ENCODE results near the gene TBX3.

TBX3 gene

DNA sequence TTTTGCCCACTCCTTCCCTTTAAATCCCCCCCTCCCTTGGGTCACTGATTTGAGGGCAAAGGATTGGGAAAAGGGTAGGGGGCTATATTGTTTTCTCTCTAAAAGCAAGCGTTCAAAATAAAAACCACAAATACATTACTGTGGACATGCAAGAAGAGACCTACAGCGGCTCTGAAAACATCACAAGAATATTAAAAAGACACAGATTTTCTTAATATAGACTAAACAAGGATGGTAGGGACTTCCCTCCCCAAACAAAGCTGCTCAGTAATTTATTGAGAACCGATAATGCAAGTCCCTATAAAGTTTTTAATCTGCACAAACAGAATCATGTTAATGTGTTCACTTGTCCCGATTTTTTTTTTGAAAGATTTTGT lies 12.9 kb downstream of the TBX3 start:
- no peak overlapping the region for H3K4me3 ChIP-seq (ENCODE audit: low read length)
- TF ChIP-seq ZNF274 (IDR thresholded peaks at IDR 0.05; ENCODE audit: low read depth, low read length) = no peak

- no peak overlapping the region for H3K4me3 ChIP-seq (ENCODE audit: low read length)
- TF ChIP-seq ZNF274 (IDR thresholded peaks at IDR 0.05; ENCODE audit: low read depth, low read length) = no peak
These were observed 13.5 kb downstream of the TBX3 start for GRCh38 chr12:114670291-114670980.

GRCh38 chr12:114669401-114670290 lies 14.3 kb downstream of the TBX3 start:
- no peak for TF ChIP-seq ZNF274 (IDR thresholded peaks at IDR 0.05; ENCODE audit: low read depth, low read length)
- no peak overlapping the region for H3K4me3 ChIP-seq (ENCODE audit: low read length)

DNA sequence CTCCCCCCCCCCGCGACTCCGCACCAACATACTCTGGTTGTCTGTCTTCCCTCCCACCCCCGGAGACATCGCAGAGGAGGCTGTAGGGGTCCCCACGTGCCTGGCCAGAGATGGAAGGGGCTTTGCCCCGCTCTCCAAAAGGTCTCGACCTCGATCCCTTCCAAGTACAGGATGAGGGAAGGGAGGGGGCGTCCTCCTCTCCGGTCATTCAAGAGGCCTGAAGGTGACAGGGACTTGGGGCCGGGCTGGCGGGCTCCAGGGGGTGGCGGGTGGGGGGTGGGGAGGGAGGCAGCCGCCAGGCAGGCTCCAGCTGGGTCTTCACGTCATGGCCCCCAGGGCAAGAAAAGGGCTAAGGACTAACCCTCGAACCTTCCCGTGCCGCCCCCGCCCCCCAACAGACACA lies 15.1 kb downstream of the TBX3 start:
- TF ChIP-seq ZNF274 (IDR thresholded peaks at IDR 0.05; ENCODE audit: low read depth, low read length) = no peak
- no peak overlapping the region for H3K4me3 ChIP-seq (ENCODE audit: low read length)

- no peak for TF ChIP-seq ZNF274 (IDR thresholded peaks at IDR 0.05; ENCODE audit: low read depth, low read length)
- H3K4me3 ChIP-seq (ENCODE audit: low read length) = no peak overlapping the region; the same call in 1 of the 2 replicates
These were observed 15.7 kb downstream of the TBX3 start for GRCh38 chr12:114668151-114668885.

- no peak for TF ChIP-seq ZNF274 (IDR thresholded peaks at IDR 0.05; ENCODE audit: low read depth, low read length)
- H3K4me3 ChIP-seq (ENCODE audit: low read length) = no peak overlapping the region
These were observed 16.3 kb downstream of the TBX3 start for GRCh38 chr12:114667669-114668150.

- TF ChIP-seq ZNF274 (IDR thresholded peaks at IDR 0.05; ENCODE audit: low read depth, low read length) = no peak
- H3K4me3 ChIP-seq (ENCODE audit: low read length) = no peak overlapping the region
These were observed 17.0 kb downstream of the TBX3 start for GRCh38 chr12:114666746-114667668.

DNA sequence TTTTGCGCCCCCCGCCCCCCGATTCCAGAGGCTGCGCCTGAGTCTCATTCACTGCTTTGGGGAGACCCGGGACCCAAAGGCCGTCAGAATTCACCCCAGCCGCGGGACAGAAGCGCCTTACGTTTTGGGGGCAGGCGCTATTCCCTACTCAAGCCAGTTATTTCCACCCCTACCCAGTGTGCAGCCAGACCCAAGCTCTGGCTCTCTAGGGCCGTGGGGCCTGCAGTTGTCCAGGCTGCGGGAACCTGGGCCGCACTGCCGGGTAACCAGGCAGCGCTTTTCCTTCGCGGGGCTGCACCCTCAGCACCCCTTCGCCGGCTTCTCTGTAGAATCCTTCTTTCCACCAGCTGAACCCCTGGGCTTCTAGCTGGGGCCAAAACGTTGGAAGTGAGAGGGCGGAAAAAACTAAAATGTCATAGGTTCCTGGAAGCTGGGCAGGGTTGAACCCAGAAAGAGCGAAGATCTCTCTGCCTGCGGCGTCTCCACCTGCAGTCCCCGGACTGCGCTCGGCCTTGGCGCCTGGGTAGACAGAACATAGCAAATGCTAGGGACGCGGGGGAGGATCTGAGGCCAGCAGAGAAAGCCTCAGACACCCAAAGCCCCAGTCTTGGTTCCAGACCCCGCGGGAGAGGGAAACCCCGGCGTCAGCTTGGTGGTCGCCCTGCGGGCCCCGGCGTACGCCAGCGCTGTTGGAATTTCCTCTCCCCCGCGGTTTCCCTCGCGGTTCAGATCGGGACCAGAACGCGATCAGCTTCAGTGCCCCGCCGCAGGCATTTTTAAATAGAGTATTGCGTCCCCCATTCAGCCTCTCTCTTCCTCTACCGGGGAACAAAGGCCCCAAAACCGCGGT lies 18.3 kb downstream of the TBX3 start:
- TF ChIP-seq ZNF274 (IDR thresholded peaks at IDR 0.05; ENCODE audit: low read depth, low read length) = no peak
- H3K4me3 ChIP-seq (ENCODE audit: low read length) = no peak overlapping the region

DNA sequence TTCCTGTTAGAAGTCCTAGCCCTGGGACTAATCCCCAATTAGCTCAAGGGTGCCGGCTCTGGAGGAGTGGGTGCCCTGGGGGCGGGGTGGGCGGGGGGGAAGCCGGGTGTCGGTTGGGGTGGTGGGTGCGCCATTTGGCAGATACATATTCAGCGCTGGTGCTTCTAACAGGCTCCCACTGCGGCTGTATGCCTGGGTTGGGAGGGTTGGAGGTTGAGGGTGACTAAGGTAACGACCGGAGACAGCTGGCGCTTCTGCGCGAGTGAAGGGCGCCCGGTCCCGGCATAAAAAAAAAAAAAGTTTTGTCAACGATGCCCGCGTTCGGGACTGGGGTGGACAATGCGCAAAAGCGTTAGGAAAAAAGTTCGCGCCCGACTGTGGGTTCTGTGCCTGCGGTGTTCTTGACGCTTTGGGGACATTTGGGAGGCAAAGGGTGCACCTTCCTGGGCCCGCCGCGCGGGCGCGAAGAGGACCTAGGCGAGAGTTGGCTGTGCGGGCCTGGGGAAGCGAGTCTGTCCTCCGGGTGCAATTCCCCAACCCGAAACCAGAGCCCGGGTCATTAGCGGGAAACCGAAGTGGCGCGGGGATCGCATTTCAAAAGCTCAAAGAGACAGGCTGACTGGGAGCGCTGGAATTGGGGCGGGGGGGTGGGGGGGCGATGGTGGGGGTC lies 19.2 kb downstream of the TBX3 start:
- no peak for TF ChIP-seq ZNF274 (IDR thresholded peaks at IDR 0.05; ENCODE audit: low read depth, low read length)
- H3K4me3 ChIP-seq (ENCODE audit: low read length) = no peak overlapping the region

GRCh38 chr12:114662512-114663177 lies 21.3 kb downstream of the TBX3 start:
- no peak overlapping the region for H3K4me3 ChIP-seq (ENCODE audit: low read length)
- no peak for TF ChIP-seq ZNF274 (IDR thresholded peaks at IDR 0.05; ENCODE audit: low read depth, low read length)

DNA sequence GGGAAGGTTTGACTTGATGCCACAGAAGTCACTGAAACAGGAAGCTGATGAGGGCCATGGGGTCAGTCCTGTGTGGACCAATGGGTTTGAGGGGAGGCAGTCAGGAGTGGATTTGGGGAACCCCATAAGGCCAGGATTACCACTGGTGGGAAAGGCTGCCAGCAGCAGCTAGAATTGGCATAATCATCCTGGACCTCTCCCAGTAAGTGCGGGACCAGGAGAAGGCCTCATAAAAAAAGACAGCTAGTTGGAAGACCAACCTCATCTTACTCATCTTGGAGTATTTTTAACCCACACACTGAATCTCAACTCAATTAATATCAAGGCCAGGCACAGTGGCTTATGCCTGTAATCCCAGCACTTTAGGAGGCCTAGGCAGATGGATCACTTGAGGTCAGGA lies 22.7 kb downstream of the TBX3 start:
- no peak overlapping the region for H3K4me3 ChIP-seq (ENCODE audit: low read length)
- TF ChIP-seq ZNF274 (IDR thresholded peaks at IDR 0.05; ENCODE audit: low read depth, low read length) = no peak

DNA sequence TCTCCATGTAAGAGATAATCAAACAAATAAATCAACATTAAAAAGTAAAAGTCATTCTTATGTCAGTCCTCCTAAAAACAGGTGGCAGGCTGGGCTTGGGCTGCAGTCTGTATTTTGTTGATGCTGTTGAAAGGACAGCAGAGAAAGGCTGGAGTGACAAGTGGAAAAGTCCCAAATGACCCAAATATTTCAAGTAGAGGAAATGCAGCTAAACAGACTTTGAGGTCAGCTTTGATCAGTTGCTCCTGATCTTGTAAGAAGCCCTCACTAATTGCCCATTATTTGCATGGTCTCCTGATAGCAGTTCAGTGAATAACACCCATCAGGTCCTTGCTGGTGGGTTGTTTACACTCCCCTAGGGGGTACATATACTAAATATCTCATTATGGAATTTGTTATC lies 24.9 kb downstream of the TBX3 start:
- TF ChIP-seq ZNF274 (IDR thresholded peaks at IDR 0.05; ENCODE audit: low read depth, low read length) = no peak
- no peak overlapping the region for H3K4me3 ChIP-seq (ENCODE audit: low read length)
